Iris pigment epithelial cell (primary cell): ENCODE data around the gene FDX1.

ENCODE experiments used
- DNase-seq: peaks from one replicate; pipeline ENCODE4 v3.0.0-alpha.2; 2011; ENCODE audit warnings: low read depth

The FDX1 gene

DNA sequence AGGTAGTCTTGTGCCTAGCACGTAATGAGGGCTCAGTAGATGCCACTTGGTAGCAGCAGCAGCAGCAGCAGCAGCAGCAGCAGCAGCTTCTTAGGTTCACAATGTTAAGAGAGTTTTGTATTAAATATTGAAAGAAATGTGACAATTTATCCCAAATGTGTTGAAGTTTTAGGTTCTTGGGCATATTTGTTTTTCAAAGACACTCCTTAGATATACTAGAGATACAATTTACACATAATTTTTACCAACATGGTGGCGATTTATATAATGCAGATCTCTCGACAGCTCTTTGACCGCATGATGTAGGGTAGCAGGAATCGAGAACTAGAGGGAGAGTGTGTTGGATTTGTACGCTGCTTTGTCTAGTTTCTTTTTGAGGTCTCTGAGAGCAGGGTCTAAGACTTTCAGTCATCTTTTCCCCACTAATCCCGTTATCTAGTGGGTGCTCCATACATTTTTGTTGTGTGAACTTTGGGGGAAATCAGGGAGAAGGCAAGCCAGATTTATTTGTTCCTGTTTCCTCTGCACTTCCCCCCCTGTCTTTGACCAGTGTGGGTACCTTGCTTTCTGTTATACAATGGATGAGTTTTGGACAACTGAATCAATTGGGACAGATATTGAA lies 1.4 kb downstream of the FDX1 start:
- no peak for DNase-seq

DNA sequence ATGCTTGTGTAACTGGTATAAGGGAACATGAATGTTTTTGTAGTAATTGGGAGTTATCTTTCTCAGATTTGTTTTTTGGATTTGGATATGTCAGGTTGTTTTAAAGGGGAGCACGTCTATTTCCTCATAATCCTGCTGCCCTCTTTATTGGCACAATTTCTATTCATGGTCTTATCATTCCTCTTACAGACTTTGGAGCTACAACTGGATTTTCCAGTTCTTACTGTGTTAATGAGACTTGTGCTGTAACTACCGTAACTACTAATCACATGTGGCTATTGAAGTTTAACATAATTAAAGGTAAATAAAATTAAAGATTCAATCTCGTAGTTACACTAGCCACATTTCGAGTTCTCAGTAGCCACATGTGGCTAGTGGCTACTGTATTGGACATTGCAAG lies 1.9 kb downstream of the FDX1 start:
- DNase-seq: no peak

DNA sequence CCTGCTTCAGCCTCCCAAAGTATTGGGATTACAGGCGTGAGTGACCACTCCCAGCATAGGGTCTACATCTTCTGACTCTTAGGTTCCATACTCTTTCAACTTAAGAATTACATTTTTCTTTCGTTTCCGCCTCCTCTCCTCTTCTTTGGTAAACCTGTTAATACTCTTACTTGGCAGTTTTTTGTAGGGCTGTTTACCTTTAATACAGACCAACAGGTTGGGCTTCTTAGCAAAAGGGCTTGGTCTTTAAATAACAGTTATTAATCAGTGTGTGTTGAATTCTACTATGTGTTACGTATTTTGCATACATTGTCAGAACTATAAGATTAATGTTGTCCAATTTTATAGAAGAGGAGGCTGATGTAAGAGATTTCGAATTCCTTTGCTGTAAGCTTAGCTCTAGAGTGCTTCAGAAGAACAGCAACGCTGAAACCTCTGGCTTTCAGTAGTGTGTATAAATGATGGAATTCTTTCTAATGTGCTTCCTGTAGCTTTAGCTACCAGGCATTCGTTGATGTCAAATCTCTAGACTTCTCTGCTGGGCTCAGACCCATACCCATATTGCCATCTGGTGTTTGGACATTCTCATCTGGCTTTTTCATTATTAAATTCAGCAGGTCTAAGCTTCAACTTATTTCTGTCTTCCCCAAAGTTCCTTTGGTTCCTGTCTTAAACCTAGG lies 3.1 kb downstream of the FDX1 start:
- peak; percentile 60 for DNase-seq

DNA sequence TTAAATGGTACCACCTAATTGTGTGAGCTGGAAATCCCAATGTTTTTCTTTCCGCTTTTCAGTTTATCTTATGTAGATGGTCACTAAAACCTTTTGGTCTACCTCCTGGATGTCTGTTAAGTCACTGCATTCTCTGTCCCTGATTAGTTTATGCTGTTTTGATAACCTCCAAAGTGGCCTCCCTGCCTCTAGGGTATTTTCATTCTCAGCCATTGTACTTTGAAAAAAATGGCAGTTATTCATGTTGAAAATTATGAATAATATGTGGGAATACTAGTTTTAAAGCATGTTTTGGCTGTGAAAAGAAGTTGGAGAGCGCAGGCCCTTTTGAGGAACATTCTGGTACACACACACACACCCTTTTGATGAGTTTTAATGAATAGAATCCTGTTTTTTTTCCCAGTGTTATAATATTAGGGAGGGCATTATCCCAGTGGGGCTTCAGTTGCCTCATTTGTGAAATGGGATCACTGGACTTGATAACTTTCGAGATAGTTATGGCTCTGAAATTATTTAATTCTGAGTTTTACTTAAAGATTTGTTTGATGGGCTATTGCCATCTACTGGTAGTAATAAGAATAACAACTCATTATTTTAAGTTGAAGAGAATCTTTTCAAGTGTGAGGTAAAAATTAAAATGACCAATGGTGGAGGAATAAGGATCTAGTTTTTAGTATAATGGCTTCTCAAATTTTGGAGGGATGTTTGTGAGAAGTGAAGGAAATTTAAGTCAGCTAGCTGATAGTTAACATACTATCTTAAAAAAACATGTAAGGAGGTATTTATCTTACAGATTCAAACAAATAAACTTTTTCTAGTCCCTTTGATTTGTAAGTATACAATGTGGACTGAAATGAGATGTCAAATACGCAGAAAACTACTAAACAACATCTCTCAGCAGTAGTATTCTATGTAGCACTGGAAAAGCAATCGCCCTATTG lies 3.9 kb downstream of the FDX1 start:
- DNase-seq: peak; percentile 44

DNA sequence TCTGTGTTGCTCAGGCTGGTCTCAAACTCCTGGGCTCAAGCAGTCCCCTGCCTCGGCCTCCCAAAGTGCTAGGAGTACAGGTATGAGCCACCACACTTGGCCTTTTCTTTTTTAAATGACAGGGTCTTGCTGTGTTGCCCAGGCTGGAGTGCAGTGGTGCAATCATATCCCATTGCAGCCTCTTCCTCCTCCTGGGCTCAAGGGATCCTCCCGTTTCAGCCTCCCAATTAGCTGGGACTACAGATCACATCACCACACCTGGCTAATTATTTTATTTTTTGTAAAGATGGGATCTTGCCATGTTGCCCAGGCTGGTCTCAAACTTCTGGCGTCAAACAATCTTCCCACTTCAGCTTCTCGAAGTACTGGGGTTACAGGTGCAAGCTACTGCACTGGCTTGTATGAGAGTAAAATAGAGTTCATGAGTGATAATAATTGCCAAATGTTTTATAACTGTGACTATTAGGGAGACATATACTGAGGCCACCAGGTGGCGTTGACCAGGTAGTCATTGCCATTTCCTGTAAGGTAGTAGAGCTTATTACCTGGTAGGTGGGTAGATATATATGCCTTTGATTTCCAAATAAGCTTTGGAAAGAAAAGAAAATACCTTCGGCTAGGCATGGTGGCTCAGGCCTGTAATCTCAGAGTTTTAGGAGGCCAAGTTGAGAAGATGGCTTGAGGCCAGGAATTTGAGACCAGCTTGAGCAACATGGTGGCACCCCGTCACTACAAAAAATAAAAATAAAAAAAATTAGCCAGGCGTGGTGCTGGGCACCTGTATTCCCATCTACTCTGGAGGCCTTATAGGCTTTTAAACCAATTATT lies 5.4 kb downstream of the FDX1 start:
- DNase-seq: no peak

DNA sequence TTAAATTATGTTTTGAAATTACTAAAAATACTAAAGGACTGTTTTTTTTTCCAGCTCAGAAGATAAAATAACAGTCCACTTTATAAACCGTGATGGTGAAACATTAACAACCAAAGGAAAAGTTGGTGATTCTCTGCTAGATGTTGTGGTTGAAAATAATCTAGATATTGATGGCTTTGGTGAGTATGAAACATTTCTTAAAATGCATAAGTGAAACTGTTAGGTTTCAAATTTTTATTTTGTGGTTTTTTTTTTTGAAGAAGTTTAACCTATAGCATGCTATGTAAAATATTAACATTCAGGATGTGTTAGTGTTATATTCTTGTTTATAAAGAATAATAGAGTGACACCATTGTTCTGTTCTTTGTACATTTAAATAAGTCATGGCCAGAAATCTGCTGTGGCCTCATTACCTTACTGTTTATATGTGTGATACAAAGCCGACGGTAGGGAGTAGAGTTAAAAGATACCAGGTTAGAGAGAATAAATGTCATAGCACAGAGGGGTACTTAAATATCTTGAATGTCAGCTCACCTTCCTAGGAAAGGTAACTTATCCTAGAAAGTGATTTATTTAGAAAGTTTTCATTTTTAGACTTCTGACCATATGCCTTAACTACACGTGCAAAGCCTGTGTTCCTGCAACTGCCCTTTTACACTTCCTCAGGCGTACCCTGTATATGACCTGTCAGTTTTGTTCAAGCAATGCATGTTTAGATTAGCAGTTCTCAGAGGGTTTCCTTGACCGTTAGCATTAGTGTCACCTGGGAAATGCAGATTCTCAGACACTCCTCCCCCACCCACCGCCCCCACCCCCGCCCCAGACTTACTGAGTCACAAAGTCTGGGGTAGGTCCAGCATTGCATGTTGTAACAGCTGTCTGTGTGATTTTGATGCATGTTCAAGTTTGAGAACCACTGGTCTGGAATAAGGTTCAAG lies 6.3 kb downstream of the FDX1 start:
- peak; percentile 80 for DNase-seq

DNA sequence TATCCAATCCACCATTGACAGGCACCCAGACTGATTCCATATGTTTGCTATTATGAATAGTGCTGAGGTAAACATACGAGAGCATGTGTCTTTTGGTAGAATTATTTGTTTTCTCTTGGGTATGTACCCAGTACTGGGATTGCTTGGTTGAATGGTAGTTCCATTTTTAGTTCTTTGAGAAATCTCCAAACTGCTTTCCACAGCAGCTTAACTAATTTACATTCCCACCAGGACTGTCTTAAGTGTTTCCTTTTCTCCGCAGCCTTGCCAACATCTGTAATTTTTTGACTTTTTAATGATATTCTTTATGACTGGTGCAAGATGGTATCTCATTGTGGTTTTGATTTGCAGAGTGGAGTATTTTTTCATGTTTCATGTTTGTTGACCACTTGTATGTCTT lies 8.3 kb downstream of the FDX1 start:
- no peak for DNase-seq

DNA sequence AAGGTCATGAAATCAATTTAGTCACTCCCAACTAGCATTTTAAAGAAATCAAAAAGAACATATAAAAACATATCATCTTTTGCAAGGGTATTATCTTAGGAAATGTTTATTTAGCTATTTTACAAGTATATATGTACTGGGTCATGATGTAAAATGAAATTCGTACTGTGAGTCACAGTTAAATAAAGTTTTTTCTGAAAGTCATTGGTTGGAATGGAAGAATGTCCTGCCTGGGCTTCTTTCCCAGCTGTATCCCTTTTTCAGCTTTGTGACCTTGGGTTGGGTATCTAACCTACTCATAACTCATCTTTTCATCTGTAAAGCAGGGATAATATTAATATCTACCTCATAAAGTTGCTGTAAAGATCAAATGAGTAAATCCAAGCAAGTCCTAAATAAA lies 15.7 kb downstream of the FDX1 start:
- peak; percentile 38 for DNase-seq

DNA sequence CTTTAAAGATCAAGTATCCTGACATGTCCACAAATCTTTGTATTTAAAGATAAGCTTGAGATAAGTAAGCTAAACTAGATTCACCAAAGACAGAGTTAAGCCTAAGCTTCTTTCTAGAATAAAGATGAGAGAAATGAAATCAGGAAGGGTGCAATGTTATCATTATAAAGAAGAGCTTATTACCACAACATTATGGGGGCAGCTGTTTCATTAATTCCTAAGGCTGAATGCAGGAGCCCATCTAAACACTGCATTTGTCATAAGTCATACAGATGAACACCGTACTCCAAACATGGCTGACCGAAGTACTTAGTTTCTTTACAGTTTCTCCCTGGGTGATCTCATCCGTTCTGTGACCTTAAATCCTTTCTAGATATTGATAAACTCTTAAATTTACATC lies 16.3 kb downstream of the FDX1 start:
- no peak for DNase-seq

DNA sequence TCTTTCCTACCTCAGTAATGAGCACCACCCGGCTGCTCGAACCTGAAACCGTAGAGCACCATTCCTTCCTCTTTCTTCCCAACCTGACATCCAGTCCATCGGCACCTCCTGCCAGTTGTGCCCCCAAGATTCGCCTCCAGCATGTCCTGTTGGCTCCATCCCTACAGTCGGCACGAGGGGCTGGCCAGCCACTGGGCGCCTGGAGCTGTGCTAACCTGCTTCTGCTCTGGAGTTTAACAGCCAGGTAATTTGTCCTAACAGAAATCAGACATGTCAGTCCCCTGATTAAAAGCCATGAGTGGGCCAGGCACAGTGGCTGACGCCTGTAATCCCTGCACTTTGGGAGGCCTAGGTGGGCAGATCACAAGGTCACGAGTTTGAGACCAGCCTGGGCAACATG lies 16.8 kb downstream of the FDX1 start:
- DNase-seq: no peak

DNA sequence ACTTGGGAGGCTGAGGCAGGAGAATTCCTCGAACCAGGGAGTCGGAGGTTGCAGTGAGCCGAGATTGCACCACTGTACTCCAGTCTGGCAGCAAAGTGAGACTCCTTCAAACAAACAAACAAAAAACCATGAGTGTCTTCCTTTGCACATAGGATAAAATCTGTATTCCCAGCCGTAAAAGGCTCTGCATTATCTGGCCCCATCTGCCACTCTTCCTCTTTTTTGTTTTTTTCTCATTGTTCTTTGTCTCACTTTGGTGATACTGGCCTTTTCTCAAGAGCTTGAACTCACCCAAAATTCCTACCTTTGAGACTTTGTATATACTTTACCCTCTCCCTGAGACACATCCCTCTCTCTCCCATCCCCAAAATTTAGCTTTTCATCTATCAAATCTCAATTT lies 17.6 kb downstream of the FDX1 start:
- no peak for DNase-seq

DNA sequence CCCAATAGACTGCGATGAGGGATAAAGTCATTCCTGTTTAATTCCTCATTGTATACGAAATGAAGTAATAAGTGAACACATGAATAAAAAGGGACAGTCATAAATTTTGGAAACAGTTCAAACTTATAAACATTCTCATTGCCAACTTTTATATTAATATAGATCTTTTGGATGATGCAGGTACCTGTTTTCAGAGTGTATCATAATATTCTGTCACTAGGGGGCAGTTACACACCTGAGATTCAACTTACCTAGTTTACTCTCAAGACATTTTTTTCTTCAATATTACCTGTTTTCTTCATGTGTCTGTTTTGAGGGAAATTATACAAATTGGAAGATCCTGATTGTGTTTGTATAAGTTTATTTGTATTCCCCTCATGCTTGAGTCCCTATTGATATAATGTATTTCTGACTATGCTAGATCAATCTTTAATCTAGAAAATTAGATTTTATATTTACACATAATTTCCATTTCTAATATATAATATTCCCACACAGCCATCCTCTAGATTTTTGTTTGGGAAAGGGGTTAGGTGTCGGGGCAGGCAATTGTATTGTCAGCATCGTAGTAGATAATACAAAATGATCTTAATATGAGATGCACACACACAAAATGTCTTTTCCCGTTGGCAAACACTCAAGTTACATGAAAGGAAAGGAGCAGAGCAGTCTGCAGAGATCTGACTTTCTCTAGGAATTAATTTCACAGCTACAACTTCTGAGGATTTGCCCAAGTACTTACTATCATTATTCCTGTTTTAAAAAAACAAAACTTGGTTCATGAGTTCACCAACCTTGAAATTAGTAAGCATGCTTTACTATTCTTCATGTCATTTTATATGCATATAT lies 18.4 kb downstream of the FDX1 start:
- no peak for DNase-seq

DNA sequence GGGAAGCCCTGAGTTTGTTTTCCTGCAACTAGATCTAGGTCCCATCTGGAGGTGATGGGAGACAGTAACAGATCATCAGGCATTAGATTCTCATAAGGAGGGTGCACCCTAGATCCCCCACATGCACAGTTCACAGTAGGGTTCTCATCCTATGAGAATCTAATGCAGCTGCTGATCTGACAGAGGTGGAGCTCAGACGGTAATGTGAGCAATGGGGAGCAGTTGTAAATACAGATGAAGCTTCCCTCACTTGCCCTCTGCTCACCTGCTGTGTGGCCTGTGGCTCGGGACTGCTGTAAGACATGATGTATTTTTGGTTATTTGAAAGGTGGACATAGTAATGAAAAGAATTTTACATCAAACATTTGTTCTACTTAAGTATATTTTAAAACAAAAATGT lies 20.5 kb downstream of the FDX1 start:
- DNase-seq: no peak

DNA sequence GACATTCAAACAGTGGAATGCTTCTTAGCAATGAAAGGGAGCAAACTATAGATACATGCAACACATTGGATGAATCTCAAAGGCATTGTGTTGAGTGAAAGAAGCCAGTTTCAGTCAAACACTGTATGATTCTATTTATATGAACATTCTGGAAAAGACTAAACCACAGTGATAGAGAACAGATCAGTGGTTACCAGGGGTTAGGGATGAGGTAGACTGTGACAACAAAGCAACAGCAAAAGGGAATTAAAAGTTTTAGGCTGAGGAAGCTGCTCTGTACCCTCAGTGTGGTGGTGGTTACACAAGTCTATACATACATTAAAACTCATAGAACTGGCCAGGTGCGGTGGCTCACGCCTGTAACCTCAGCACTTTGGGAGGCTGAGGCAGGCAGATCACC lies 23.0 kb downstream of the FDX1 start:
- DNase-seq: no peak

DNA sequence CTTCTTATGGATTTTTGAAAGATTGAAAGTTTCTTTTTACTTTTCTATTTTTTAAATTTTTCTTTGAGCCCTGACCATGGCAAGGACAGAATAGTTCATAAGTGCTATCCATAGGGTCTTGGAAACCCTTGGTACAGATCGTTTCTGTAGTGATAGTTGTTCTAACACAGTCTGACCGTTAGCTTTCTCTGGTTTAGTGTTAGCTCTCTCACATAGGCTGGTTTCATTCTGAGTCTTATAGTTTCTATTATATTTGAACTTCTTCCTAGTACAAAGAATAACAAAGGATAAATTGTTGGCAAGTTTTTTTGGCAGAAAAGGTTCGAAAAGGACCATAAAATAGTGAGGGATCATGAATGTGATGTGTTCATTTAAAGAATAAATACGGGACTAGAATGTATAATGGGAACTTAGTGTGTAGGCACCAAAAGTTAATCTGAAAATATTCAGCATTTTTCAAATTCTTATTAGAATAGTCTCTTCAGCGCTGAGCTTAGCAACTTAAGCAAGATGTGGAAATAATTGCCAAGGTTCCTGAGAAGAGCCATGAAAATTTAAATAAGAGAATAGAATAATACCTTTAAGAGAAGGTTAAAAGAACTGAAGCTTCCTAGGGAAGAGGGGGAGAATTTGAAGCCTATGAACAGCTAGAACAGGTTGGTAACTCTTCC lies 24.1 kb downstream of the FDX1 start:
- peak; percentile 47 for DNase-seq

DNA sequence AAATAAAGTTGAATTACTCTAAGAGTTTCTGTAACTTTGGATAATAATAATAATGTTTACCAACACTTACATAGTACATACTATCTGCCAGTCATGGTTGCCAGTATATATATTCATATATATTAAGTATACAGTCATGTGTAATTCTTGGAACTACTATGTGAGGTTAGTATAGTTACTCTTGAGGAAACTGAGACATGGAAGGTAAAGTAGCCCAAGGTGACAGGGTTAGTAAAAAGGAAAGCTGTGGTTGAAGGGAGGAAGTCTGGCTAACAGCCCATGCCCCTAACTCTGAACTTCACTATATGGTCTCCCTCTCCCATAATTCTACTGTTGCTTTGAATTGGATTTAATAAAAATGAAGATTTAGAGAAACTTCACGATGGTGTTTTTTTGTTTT lies 24.9 kb downstream of the FDX1 start:
- no peak for DNase-seq

DNA sequence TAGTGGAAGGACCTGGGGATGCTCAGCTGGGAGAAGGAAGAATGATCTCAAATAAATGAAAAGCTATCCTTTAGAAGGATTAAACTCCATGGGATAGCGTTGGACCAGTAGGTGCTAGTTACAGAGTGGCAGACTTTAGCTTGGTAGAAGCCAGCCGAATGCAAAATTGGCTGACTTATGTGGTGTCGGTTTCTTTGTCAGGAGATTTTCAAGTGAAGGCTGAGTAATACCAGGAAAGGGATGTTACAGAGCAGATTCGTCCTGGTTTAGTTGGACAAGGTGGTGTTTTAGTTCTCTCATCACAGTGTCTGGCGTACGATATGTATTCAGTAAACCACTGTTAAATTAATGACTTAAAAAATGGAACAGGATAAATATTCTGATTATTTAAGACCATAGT lies 26.0 kb downstream of the FDX1 start:
- no peak for DNase-seq

DNA sequence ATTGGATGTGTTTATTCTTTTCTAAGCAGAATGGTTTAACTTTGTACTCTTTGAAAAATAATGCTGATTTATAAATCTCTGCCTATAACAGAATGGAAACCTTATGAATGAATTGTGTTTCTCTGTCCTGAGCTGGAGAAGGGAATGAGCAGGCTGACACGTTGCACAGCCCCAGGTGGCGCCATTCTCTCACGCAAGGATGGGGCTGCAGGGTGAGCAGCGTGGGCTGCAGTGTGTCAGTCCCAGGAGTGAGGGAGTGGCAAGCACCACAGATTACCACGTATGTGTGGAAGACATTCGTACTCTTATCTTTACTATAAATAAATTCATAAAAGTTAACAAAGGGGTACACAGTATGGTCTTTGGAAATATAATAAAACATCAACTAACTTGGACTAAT lies 33.4 kb downstream of the FDX1 start:
- peak; percentile 75 for DNase-seq

DNA sequence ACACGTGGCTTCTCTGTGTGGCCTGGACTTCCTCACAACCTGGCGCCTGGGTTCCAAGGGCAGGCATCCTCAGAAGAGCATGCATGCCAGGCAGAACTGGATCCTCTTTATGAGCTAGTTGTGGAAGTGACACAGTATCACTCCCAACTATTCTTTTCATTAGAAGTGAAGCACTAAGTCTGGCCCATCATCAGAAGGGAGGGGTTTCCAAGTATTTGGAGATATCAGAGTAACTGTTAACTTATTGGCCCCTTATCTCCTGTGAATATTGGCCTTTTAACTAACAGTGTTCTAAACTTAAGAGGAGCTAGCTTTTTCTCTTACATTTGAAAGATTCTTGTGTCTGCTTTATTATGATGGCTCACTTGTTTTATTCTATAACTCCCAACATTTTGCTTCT lies 35.5 kb downstream of the FDX1 start:
- DNase-seq: no peak

DNA sequence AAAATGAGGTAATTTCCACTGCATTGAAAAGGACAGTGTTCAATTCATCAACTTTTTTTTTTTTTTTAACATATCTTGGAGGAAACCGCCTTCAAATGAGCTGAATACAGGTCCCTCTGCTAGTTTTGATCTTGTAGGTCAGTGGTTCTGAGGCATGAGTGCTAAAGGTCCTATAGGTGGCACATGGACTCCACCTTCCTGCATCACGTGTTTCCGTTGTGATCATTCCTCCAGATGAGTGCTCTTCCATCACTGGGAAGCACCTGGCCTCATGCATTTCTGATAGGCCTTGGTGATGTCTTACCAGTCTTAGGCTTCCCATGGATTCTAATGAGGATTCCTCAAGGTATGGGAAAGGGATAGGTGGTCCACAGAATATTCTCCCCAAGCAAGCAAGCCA lies 37.8 kb downstream of the FDX1 start:
- no peak for DNase-seq
